ENCODE data around the gene POU2F1.
A peak's percentile ranks its signal among the peaks of the same experiment; 100 is the strongest.

Gene POU2F1

GRCh38 chr1:167387251-167387910 is 166.7 kb downstream of the POU2F1 start:
- H2AFZ ChIP-seq (ENCODE audit: low read depth, low read length, severe bottlenecking): no peak overlapping the region
- H3K4me2 ChIP-seq (ENCODE audit: low read depth, low read length, poor library complexity, severe bottlenecking): no peak overlapping the region
- no peak overlapping the region for H3K4me3 ChIP-seq (ENCODE audit: insufficient read depth, low read length, poor library complexity, severe bottlenecking)

GRCh38 chr1:167388976-167389375 is 168.3 kb downstream of the POU2F1 start:
- Histone ChIP-seq H3K4me3 (ENCODE audit: insufficient read depth, low read length, poor library complexity, severe bottlenecking) (no peak overlapping the region), H2AFZ (ENCODE audit: low read depth, low read length, severe bottlenecking) (no peak overlapping the region), H3K4me2 (ENCODE audit: low read depth, low read length, poor library complexity, severe bottlenecking) (no peak overlapping the region), H3K36me3 (ENCODE audit: low read length) (peaks cover 45% of the 10 kb centered on the region), H3K27ac (ENCODE audit: low read depth, low read length) (peak overlapping the region; percentile 10; the same call in 1 of the 2 replicates), H3F3A (ENCODE audit: insufficient read depth) (peaks cover 11% of the 10 kb centered on the region; the same call in 1 of the 2 replicates), H4K20me1 (ENCODE audit: low read depth, low read length) (no peaks in the 10 kb centered on the region), H3K9me2 (replicated peaks; ENCODE audit: insufficient read depth, low read length) (no peaks in the 10 kb centered on the region), H3K9me3 (ENCODE audit: insufficient read depth, low read length) (no peaks in the 10 kb centered on the region), H3K27me3 (ENCODE audit: low read length) (no peaks in the 10 kb centered on the region), H3K79me2 (ENCODE audit: insufficient read depth, low read length) (no peaks in the 10 kb centered on the region), H3K9ac (ENCODE audit: low read length) (no peak overlapping the region)
- TF ChIP-seq EZH2phosphoT487 (conservative IDR thresholded peaks at IDR 0.05; ENCODE audit: low read length) (no peak), CTCF (IDR thresholded peaks at IDR 0.05; ENCODE audit: insufficient read depth, low read length, poor library complexity, severe bottlenecking) (no peak)

More at GRCh38 chr1:167387251-167387910, 166.7 kb downstream of the POU2F1 start:
- H4K20me1 ChIP-seq (ENCODE audit: low read depth, low read length): no peaks in the 10 kb centered on the region
- peaks cover 11% of the 10 kb centered on the region; the same call in 1 of the 2 replicates for H3F3A ChIP-seq (ENCODE audit: insufficient read depth)
- no peak overlapping the region for H3K9ac ChIP-seq (ENCODE audit: low read length)
- TF ChIP-seq EZH2phosphoT487 (conservative IDR thresholded peaks at IDR 0.05; ENCODE audit: low read length) (no peak), CTCF (IDR thresholded peaks at IDR 0.05; ENCODE audit: insufficient read depth, low read length, poor library complexity, severe bottlenecking) (no peak)
- no peaks in the 10 kb centered on the region for H3K79me2 ChIP-seq (ENCODE audit: insufficient read depth, low read length)
- no peak overlapping the region for H3K27ac ChIP-seq (ENCODE audit: low read depth, low read length)
- H3K9me2 ChIP-seq (replicated peaks; ENCODE audit: insufficient read depth, low read length): no peaks in the 10 kb centered on the region
- no peaks in the 10 kb centered on the region for H3K9me3 ChIP-seq (ENCODE audit: insufficient read depth, low read length)
- H3K27me3 ChIP-seq (ENCODE audit: low read length): no peaks in the 10 kb centered on the region
- H3K36me3 ChIP-seq (ENCODE audit: low read length): peaks cover 44% of the 10 kb centered on the region

GRCh38 chr1:167392200-167392696 is 171.6 kb downstream of the POU2F1 start:
- Histone ChIP-seq H3K27ac (ENCODE audit: low read depth, low read length) (no peak overlapping the region), H3K36me3 (ENCODE audit: low read length) (peaks cover 43% of the 10 kb centered on the region), H3K79me2 (ENCODE audit: insufficient read depth, low read length) (no peaks in the 10 kb centered on the region), H3K27me3 (ENCODE audit: low read length) (no peaks in the 10 kb centered on the region), H3F3A (ENCODE audit: insufficient read depth) (peaks cover 9% of the 10 kb centered on the region; the same call in 1 of the 2 replicates), H4K20me1 (ENCODE audit: low read depth, low read length) (no peaks in the 10 kb centered on the region), H3K4me3 (ENCODE audit: insufficient read depth, low read length, poor library complexity, severe bottlenecking) (no peak overlapping the region), H3K9me2 (replicated peaks; ENCODE audit: insufficient read depth, low read length) (no peaks in the 10 kb centered on the region), H2AFZ (ENCODE audit: low read depth, low read length, severe bottlenecking) (no peak overlapping the region), H3K9ac (ENCODE audit: low read length) (no peak overlapping the region), H3K4me2 (ENCODE audit: low read depth, low read length, poor library complexity, severe bottlenecking) (no peak overlapping the region), H3K9me3 (ENCODE audit: insufficient read depth, low read length) (no peaks in the 10 kb centered on the region)
- no peak for TF ChIP-seq EZH2phosphoT487 (conservative IDR thresholded peaks at IDR 0.05; ENCODE audit: low read length)
- TF ChIP-seq CTCF (IDR thresholded peaks at IDR 0.05; ENCODE audit: insufficient read depth, low read length, poor library complexity, severe bottlenecking): no peak

Measured in SU-DHL-6 (cell line).